Fibroblast of skin of right biceps (primary cell): ENCODE results near the gene PCGF1.
A peak's percentile ranks its signal among the peaks of the same experiment; 100 is the strongest.

Experiments used
- DNase-seq: peaks from one replicate; pipeline ENCODE4 v3.0.0-alpha.2; 2013

Gene PCGF1

GRCh38 chr2:74514368-74515270 is 7.1 kb upstream of the PCGF1 start, which contains the start of gene TLX2:
TLX2 (plus strand) TSS chr2:74514450; CDS start chr2:74514807, 357 bp downstream.
- no peak for DNase-seq

GRCh38 chr2:74513605-74514367 is 6.3 kb upstream of the PCGF1 start:
- DNase-seq, result no peak

- no peak for DNase-seq
These were observed 5.5 kb upstream of the PCGF1 start for GRCh38 chr2:74512744-74513604.

- peak; percentile 47 for DNase-seq
These were observed 3.9 kb upstream of the PCGF1 start for GRCh38 chr2:74511104-74511989.

GRCh38 chr2:74510272-74510671 is 2.8 kb upstream of the PCGF1 start:
- DNase-seq, result no peak

GRCh38 chr2:74507926-74508520 is 528 bp upstream of the PCGF1 start:
- DNase-seq, result peak; percentile 94

GRCh38 chr2:74505448-74506246 is 1.8 kb downstream of the PCGF1 start:
- no peak for DNase-seq

- no peak for DNase-seq
These were observed 2.9 kb downstream of the PCGF1 start for GRCh38 chr2:74504591-74504990.

GRCh38 chr2:74503506-74504475 is 3.7 kb downstream of the PCGF1 start:
- DNase-seq, result no peak

GRCh38 chr2:74502720-74503505 is 4.6 kb downstream of the PCGF1 start:
- peak; percentile 77 for DNase-seq

- no peak for DNase-seq
These were observed 5.3 kb downstream of the PCGF1 start for GRCh38 chr2:74502147-74502719.

- DNase-seq, result no peak
These were observed 6.0 kb downstream of the PCGF1 start for GRCh38 chr2:74501335-74502071.

GRCh38 chr2:74500578-74500946 is 6.9 kb downstream of the PCGF1 start:
- no peak for DNase-seq

- no peak for DNase-seq
These were observed 7.4 kb downstream of the PCGF1 start for GRCh38 chr2:74499940-74500577.

- no peak for DNase-seq
These were observed 8.1 kb downstream of the PCGF1 start, which contains the start of gene LBX2 for GRCh38 chr2:74499267-74499939. LBX2 (minus strand) TSS chr2:74499603; CDS start chr2:74499537, 66 bp downstream.
